Measurements from ENCODE around the gene SNRPA.

The SNRPA gene

DNA sequence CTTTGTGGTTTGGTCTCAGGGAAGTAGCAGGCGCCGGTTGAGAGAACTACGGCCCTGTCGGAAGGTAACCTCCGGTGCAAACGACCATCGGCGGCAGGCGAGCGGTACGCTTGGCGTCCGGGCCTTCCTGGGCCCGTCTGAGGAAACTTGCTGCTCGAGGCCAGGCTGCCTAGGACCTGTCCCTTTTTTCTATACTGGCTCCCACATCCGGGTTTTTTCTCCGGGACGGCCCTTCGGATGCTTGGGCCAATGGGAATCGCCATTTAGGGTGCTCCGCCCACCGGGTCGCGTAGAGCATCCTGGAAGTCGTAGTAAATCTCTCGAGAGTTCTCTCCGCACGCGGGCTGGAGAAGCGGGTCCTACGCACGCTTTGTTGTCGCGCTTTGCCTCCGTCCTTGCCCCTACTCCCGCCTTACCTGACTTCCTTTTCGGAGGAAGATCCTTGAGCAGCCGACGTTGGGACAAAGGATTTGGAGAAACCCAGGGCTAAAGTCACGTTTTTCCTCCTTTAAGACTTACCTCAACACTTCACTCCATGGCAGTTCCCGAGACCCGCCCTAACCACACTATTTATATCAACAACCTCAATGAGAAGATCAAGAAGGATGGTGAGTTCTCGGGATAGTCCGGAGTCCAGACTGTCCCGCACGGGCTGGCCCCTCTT, at the start of gene SNRPA:
Gene SNRPA (plus strand): TSS at position 330 of the 664 bp plus-strand sequence. CDS start 206 bp downstream, at position 536.
- DNase-seq: peak; percentile 98

GRCh38 chr19:40701758-40702157, 49.2 kb upstream of the SNRPA start:
- no peak for DNase-seq

- no peak for DNase-seq
These were observed 48.5 kb upstream of the SNRPA start for GRCh38 chr19:40702337-40703012.

GRCh38 chr19:40703029-40703755, 47.8 kb upstream of the SNRPA start:
- no peak for DNase-seq

DNA sequence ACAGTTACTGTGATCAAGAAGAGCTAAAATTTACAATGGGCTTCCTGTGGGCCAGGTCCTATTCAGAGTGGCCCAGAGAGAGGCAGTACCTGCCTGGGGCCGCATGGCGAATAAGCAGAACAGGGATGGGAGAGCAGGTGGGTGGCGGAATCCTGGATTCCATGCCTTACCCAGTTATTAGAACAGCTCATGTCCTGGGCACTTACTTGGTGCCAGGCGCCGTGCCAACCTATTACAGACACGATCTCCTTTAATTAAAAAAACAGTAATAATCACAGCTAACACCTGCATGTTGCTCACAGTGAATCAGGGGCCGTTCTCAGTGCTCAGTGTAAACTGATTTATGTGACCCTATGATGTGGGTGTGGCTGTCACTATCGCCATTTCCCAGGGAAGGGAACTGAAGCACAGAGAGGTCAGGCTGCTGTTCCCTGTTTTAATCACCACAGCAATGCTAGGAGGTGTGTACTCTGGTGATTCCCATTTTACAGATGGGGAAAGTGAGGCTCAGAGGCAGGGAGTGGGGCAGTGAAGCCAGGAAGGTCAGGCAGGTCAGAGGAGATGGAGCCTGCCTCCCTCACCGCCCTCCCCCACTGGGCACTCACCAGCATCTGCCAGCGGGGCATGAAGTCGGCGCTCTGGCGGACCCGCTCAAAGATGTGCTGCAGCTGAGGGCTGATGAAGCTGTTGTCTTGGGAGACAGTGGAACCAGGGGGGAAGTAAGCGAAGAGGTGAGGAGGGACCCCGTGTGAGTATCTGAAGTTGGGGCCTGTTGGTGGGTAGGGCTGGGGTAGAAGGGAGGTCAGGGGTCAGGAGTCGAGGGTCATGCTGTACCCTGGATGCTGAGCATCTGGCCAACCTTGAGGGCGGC, 46.3 kb upstream of the SNRPA start:
- DNase-seq: no peak

- no peak for DNase-seq
These were observed 45.7 kb upstream of the SNRPA start for GRCh38 chr19:40705362-40705651.

- no peak for DNase-seq
These were observed 44.9 kb upstream of the SNRPA start for GRCh38 chr19:40705950-40706619.

GRCh38 chr19:40707615-40708014, 43.4 kb upstream of the SNRPA start:
- DNase-seq: no peak

GRCh38 chr19:40709817-40710216, 41.2 kb upstream of the SNRPA start:
- DNase-seq: no peak

- no peak for DNase-seq
These were observed 37.1 kb upstream of the SNRPA start for GRCh38 chr19:40713939-40714338.

DNA sequence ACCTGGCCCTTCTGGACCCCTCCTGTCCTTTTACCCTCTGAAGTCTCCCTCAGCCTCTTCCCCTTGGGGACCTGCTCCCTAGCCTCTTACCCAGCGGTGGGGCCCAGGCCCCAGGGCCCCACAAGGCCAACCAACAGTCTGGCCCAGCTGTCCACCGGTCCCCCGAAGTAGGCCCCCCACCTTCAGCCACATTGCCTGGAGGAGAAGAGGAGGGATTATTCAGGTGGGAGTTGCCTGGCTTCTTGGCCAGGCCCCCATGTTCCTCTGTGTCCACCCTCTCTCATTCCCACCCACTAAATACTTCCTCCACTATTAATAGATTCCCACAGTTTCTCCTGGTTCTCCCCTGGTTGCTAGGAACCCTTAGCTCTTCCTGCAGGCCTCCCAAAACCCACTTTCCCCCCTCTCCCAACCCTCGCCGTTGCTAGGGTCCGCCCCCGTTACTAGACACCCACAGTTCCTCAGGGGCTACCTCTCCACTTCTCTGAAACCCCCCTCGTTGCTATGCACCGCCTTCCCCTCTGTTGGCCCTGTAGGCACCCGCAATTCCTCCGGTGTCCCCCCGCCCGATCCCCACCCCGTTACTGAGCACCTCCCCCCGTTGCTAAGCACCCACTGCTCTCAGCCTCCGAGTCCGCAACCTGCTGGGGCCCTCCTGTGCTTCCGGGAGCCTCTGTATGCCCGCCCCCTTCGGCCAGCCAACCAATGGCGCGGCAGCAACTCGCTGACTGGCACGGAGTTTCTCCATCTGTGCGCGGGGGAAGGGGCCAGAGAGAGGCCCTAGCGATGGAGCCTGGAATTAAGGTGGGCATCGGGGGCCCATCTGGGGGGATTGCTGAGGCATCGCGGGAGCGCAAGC, 36.3 kb upstream of the SNRPA start:
- DNase-seq: peak; percentile 94

GRCh38 chr19:40716031-40716481, 34.9 kb upstream of the SNRPA start:
- peak; percentile 40 for DNase-seq

GRCh38 chr19:40716482-40717324, 34.3 kb upstream of the SNRPA start, which contains the start of the genes COQ8B and ITPKC:
COQ8B (minus strand) TSS chr19:40716886; CDS start chr19:40714632, 2,254 bp downstream.
ITPKC (plus strand) TSS chr19:40717112; CDS start chr19:40717136, 24 bp downstream.
- DNase-seq: peak; percentile 99

DNA sequence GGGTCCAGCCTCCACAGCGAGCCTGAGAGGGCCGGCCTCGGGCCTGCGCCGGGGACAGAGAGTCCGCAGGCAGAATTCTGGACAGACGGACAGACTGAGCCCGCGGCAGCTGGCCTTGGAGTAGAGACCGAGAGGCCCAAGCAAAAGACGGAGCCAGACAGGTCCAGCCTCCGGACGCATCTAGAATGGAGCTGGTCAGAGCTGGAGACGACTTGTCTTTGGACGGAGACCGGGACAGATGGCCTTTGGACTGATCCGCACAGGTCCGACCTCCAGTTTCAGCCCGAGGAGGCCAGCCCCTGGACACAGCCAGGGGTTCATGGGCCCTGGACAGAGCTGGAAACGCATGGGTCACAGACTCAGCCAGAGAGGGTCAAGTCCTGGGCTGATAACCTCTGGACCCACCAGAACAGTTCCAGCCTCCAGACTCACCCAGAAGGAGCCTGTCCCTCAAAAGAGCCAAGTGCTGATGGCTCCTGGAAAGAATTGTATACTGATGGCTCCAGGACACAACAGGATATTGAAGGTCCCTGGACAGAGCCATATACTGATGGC, 33.6 kb upstream of the SNRPA start:
- no peak for DNase-seq

DNA sequence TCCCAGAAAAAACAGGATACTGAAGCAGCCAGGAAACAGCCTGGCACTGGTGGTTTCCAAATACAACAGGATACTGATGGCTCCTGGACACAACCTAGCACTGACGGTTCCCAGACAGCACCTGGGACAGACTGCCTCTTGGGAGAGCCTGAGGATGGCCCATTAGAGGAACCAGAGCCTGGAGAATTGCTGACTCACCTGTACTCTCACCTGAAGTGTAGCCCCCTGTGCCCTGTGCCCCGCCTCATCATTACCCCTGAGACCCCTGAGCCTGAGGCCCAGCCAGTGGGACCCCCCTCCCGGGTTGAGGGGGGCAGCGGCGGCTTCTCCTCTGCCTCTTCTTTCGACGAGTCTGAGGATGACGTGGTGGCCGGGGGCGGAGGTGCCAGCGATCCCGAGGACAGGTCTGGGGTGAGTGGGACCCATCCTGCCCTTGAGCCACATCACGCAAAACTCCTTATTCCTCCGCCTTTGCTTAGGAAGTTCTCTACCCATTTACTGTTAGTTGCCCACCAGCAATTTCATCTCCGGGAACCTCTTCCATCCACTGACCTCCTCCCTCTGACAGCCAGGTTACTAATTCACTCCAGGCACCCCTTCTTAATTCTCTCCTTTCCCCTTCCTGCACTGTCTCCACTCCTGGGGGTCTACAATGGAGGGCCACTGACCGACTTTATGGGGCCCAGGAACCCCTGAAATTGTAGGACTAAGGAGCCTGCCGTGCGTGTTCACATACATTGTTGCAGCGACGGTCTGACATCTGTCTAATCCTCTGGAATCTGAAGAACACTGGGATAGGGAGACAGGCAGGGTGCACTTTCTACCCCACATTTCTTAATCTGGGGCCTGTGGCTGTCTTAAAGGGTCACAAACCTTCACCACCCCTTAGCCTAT, 32.9 kb upstream of the SNRPA start:
- DNase-seq: no peak

DNA sequence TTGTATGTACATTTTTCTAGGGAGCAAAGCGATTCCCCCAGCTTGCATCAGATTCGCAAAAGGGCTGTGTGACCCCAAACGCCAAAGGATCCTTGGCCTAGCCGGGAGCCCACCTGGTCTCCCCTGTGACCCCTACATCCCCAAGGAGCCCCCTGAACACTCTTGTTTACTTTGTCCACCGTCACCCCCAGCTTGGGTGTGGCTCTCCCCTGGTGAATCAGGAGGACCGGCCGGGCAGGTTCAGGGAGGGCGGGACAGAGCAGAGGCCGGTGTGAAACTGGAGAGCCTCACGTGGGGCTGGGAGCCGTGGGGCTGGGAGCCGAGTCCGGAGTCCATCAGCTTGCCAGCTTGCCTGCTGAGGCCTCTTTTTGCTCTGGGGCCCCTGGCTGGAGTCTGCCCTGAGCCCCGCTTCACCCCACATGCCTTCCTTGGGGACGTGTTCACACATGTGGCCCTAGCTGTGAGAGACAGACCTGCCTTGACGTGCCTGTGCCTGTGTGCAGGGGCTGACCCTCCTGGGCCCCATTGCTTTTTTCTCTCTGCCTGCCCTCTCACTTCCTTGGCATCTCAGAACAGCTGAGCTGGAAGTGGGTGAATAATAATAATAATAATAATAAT, 32.1 kb upstream of the SNRPA start:
- DNase-seq: peak; percentile 15

DNA sequence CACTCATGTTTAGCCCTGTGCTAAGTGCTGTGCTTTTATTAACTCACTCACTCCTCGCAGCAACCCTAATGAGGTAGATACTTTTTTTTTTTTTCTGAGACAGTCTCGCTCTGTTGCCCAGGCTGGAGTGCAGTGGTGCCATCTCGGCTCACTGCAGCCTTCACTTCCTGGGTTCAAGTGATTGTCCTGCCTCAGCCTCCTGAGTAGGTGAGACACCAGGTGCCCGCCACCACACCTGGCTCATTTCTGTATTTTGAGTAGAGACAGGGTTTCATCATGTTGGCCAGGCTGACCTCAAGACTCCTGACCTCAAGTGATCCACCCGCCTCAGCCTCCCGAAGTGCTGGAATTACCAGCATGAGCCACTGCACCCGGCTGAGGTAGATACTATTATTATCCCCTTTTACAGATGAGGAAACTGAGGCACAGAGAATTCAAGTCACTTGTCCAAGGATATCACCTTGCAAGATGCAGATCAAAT, 31.5 kb upstream of the SNRPA start:
- DNase-seq: no peak

DNA sequence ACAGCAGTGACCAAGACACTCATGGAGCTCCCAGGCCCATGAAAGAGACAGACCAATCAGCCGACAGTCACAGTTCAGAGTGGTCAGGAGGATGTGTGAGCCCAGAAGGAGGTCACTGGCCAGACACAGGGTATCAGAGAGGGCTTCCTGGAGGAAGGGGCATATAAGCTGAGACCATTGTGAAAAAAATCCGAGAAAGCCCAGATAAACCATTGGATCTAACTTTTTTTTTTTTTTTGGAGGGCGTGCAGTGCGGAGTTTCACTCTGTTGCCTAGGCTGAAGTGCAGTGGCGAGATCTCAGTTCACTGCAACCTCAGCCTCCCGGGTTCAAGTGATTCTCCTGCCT, 29.9 kb upstream of the SNRPA start:
- DNase-seq: no peak

Data from NCI-H2171 (cell line).